GM12892 (cell line): ENCODE results near the gene GALNT10.

Source experiments
- POLR2A ChIP-seq: IDR thresholded peaks from 2 replicates; pipeline ENCODE4 v1.6.1; 2011; ENCODE audit warnings: low read depth, low read length, control low read depth
- POLR2AphosphoS5 ChIP-seq: IDR thresholded peaks from 2 replicates; pipeline ENCODE4 v1.6.1; 2011; ENCODE audit warnings: low read depth, low read length, control low read depth

DNA sequence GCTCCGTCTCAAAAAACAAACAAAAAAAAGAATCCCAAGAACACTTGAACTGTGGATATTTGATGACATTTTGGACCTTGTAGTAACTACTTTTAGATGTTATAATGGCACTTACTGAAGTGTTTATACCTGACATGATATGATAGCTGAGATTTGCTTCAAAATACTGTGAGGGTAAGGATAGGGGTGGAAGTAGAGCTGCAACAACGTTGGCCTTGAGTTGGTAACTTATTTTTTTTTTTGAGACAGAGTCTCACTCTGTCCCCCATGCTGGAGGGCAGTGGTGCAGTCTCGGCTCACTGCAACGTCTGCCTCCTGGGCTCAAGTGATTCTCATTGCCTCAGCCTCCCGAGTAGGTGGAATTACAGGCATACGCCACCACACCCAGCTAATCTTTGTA, 224.6 kb downstream of the GALNT10 start:
- TF ChIP-seq POLR2A: no peak
- no peak for TF ChIP-seq POLR2AphosphoS5
